ENCODE data around the gene MAEA.
A peak's percentile ranks its signal among the peaks of the same experiment; 100 is the strongest.

The MAEA gene

DNA sequence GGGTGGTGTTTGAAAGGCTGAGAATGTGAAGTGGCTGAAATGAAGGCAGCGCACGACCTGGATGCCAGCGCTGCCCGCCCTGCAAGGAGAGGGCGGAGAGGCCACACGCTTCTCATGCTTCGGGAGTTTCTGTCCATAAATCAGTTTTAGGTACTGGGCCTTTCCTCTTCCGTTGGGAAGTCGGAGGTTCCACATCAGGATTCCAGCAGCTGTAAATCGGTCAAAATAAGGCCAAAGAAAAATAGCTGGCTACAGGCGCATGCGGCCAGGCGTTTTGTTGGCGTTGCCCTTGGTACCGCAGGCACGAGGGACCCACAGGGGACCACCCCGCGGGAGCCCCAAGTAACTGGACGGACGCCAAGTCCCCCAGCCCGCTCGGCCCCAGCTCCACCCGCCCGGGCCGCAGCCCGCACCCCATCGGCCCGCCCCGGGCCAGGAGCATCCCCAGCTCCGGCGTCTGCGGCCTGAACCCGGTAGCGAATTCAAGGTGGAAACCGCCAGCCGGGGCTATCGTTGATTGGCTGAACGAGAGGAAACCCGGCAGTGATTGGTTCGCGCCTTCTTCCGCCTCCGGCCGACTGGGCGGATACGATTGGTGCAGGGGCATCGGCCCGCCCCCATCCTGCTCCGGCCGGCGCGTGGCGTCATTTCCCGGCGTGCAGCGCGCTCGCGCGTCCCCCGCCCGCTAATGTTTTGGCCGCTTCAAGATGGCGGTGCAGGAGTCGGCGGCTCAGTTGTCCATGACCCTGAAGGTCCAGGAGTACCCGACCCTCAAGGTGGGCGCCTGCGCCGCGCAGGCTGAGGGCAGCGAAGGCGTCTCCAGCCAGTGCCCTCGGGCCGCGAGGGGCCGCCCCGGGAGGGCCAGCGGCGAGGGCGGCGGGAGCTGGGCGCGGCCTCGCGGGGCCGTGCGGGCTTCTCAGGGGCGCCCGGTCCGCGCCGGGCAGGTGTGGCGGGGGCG, at the start of gene MAEA:
Gene MAEA, plus strand, starts transcription at position 685 of the 958 bp plus-strand sequence. Its CDS starts 23 bp downstream, at position 708.
- no peak within 1 kb of the TSS for H2AFZ ChIP-seq (ENCODE audit: low read length)
- no peaks in the 10 kb centered on the region for H3F3A ChIP-seq (ENCODE audit: insufficient read depth, low read length)
- no peak for TF ChIP-seq EZH2 (IDR thresholded peaks at IDR 0.05; ENCODE audit: borderline replicate concordance, low read length)
- TF ChIP-seq, protein P1, sequence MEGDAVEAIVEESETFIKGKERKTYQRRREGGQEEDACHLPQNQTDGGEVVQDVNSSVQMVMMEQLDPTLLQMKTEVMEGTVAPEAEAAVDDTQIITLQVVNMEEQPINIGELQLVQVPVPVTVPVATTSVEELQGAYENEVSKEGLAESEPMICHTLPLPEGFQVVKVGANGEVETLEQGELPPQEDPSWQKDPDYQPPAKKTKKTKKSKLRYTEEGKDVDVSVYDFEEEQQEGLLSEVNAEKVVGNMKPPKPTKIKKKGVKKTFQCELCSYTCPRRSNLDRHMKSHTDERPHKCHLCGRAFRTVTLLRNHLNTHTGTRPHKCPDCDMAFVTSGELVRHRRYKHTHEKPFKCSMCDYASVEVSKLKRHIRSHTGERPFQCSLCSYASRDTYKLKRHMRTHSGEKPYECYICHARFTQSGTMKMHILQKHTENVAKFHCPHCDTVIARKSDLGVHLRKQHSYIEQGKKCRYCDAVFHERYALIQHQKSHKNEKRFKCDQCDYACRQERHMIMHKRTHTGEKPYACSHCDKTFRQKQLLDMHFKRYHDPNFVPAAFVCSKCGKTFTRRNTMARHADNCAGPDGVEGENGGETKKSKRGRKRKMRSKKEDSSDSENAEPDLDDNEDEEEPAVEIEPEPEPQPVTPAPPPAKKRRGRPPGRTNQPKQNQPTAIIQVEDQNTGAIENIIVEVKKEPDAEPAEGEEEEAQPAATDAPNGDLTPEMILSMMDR (IDR thresholded peaks at IDR 0.05; ENCODE audit: low read length) = no peak
- no peaks in the 10 kb centered on the region for H3K9me2 ChIP-seq (ENCODE audit: low read depth, low read length)
- H3K36me3 ChIP-seq (ENCODE audit: insufficient read depth, low read length) = no peaks in the 10 kb centered on the region
- peak within 1 kb of the TSS; percentile 96 for H3K4me2 ChIP-seq (ENCODE audit: low read length)
- H3K9me3 ChIP-seq (ENCODE audit: low read length) = no peaks in the 10 kb centered on the region
- H4K20me1 ChIP-seq (ENCODE audit: insufficient read depth, low read length) = no peaks in the 10 kb centered on the region
- peak within 1 kb of the TSS; percentile 89 for H3K4me3 ChIP-seq (ENCODE audit: low read depth, low read length, poor library complexity, severe bottlenecking)
- peaks cover 43% of the 10 kb centered on the region for H3K4me1 ChIP-seq (ENCODE audit: insufficient read depth, low read length, severe bottlenecking)
- H3K9ac ChIP-seq (ENCODE audit: low read length) = peak within 1 kb of the TSS; percentile 87
- H3K27ac ChIP-seq (ENCODE audit: low read depth, low read length, poor library complexity, severe bottlenecking) = peak within 1 kb of the TSS; percentile 28
- H3K27me3 ChIP-seq (ENCODE audit: insufficient read depth, low read length) = no peaks in the 10 kb centered on the region
- H3K79me2 ChIP-seq (ENCODE audit: insufficient read depth, low read length) = peaks cover 32% of the 10 kb centered on the region

DNA sequence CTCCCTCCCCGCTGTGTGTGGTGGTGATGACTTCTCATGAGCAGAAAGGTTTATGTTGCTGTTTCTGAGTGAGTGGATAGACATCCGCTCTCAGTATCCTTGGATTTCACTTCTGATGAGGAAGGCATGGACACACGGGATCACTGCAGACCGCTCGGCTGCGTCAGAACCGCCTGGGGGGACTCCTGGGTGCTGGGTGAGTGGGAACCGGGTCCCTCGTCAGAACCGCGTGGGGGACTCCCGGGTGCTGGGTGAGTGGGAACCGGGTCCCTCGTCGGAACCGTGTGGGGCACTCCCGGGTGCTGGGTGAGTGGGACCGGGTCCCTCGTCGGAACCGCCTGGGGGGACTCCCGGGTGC, 49.8 kb upstream of the MAEA start:
- Histone ChIP-seq H3K27ac (ENCODE audit: low read depth, low read length, poor library complexity, severe bottlenecking) (no peak overlapping the region), H3K4me3 (ENCODE audit: low read depth, low read length, poor library complexity, severe bottlenecking) (no peak overlapping the region), H3K4me2 (ENCODE audit: low read length) (no peak overlapping the region), H2AFZ (ENCODE audit: low read length) (no peak overlapping the region), H3F3A (ENCODE audit: insufficient read depth, low read length) (no peaks in the 10 kb centered on the region), H3K27me3 (ENCODE audit: insufficient read depth, low read length) (no peaks in the 10 kb centered on the region), H3K79me2 (ENCODE audit: insufficient read depth, low read length) (peaks cover 5% of the 10 kb centered on the region; the same call in 1 of the 2 replicates), H3K4me1 (ENCODE audit: insufficient read depth, low read length, severe bottlenecking) (no peaks in the 10 kb centered on the region), H4K20me1 (ENCODE audit: insufficient read depth, low read length) (no peaks in the 10 kb centered on the region), H3K36me3 (ENCODE audit: insufficient read depth, low read length) (peaks cover 15% of the 10 kb centered on the region; the same call in 1 of the 2 replicates), H3K9ac (ENCODE audit: low read length) (no peak overlapping the region), H3K9me2 (ENCODE audit: low read depth, low read length) (no peaks in the 10 kb centered on the region), H3K9me3 (ENCODE audit: low read length) (no peaks in the 10 kb centered on the region)
- TF ChIP-seq, protein P1 (IDR thresholded peaks at IDR 0.05; ENCODE audit: low read length) = no peak
- no peak for TF ChIP-seq EZH2 (IDR thresholded peaks at IDR 0.05; ENCODE audit: borderline replicate concordance, low read length)

DNA sequence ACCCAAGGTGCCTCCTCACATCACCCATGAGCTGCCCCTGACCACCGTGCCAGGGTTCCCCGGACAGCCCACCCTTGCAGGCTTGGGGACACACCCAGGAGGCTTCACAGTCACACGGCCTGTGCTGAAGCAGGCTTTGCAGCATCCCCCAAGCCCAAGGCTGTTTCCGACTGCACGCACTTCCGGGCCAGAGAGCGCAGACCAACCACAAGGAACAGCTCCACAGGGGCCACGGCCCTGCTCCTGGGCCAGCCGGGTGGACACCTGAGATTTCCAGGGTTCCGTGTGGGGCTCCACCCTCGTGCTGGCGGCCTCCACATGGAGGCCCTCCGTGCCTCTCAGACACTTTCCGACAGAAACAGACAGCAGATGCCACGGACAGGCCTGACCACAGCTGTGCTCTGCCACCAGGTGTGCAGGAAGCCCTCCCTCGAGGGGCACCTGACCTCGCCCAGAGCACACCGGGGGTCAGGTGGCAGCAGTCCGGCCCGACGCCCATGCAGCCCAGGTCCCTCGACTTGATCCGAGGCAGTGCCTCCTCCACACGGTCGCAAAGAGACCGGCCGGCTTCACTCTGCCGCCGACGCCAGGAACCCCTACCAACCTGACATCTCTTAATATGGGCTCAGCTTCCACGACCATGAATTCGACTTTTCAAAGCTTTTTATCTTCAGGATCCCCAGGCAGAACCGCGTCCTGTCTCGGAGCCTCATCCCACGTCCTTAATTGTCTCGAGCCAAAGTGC, 48.8 kb upstream of the MAEA start:
- no peak overlapping the region for H2AFZ ChIP-seq (ENCODE audit: low read length)
- no peaks in the 10 kb centered on the region for H4K20me1 ChIP-seq (ENCODE audit: insufficient read depth, low read length)
- H3K9me2 ChIP-seq (ENCODE audit: low read depth, low read length) = no peaks in the 10 kb centered on the region
- no peak overlapping the region for H3K4me2 ChIP-seq (ENCODE audit: low read length)
- no peaks in the 10 kb centered on the region for H3K9me3 ChIP-seq (ENCODE audit: low read length)
- no peak for TF ChIP-seq EZH2 (IDR thresholded peaks at IDR 0.05; ENCODE audit: borderline replicate concordance, low read length)
- TF ChIP-seq, protein P1 (IDR thresholded peaks at IDR 0.05; ENCODE audit: low read length) = no peak
- H3K4me1 ChIP-seq (ENCODE audit: insufficient read depth, low read length, severe bottlenecking) = no peaks in the 10 kb centered on the region
- peaks cover 8% of the 10 kb centered on the region; the same call in 1 of the 2 replicates for H3K79me2 ChIP-seq (ENCODE audit: insufficient read depth, low read length)
- H3F3A ChIP-seq (ENCODE audit: insufficient read depth, low read length) = no peaks in the 10 kb centered on the region
- no peak overlapping the region for H3K27ac ChIP-seq (ENCODE audit: low read depth, low read length, poor library complexity, severe bottlenecking)
- H3K9ac ChIP-seq (ENCODE audit: low read length) = no peak overlapping the region
- H3K36me3 ChIP-seq (ENCODE audit: insufficient read depth, low read length) = 0 out of 2 replicates have a peak, but pooled peaks cover 5% of the 10 kb centered on the region
- H3K4me3 ChIP-seq (ENCODE audit: low read depth, low read length, poor library complexity, severe bottlenecking) = no peak overlapping the region
- H3K27me3 ChIP-seq (ENCODE audit: insufficient read depth, low read length) = no peaks in the 10 kb centered on the region

Data from OCI-LY1 (cell line).